HepG2 (cell line): ENCODE measurements around the gene ZBTB46. TPM values are rescaled to one million over a fixed set of nuclear protein-coding genes. Genes with fewer than 3 reads are reported as not detected.

ENCODE experiments used
- ATF4 ChIP-seq, 2 experiments: fragments of 450-650 bp in 1 of 2; sonication (generic) in 1 of 2; formaldehyde crosslinking; IDR thresholded peaks; 2 replicates each; pipeline versions ENCODE4 v1.5.0 to v1.8.0; 2020 to 2022; ENCODE audit warnings: mild to moderate bottlenecking in 1 of 2, missing genetic modification reagents in 1 of 2
- CENPBD1 ChIP-seq: sonication (generic); formaldehyde crosslinking; IDR thresholded peaks from 2 replicates; pipeline ENCODE4 v1.8.0; 2022; ENCODE audit warnings: missing genetic modification reagents, low read depth, mild to moderate bottlenecking, borderline replicate concordance
- ETV6 ChIP-seq: sonication (generic); formaldehyde crosslinking; conservative IDR thresholded peaks from 2 replicates; pipeline ENCODE4 v1.4.0; 2020; ENCODE audit warnings: missing genetic modification reagents
- MLXIP ChIP-seq: sonication (generic); formaldehyde crosslinking; IDR thresholded peaks from 2 replicates; pipeline ENCODE4 v1.9.0; 2021; ENCODE audit warnings: missing genetic modification reagents, borderline replicate concordance
- NFKBIZ ChIP-seq: IDR thresholded peaks from 2 replicates; pipeline ENCODE4 v1.6.1; 2018; ENCODE audit warnings: missing genetic modification reagents, missing compliant biosample characterization
- RELA ChIP-seq: sonication (generic); formaldehyde crosslinking; IDR thresholded peaks from 2 replicates; pipeline ENCODE4 v1.4.0; 2020; ENCODE audit warnings: missing genetic modification reagents
- REXO4 ChIP-seq: sonication (generic); formaldehyde crosslinking; IDR thresholded peaks from 2 replicates; pipeline ENCODE4 v1.8.0; 2022; ENCODE audit warnings: missing genetic modification reagents, mild to moderate bottlenecking, borderline replicate concordance
- SNAI1 ChIP-seq: sonication (generic); formaldehyde crosslinking; IDR thresholded peaks from 2 replicates; pipeline ENCODE4 v1.5.0; 2020; ENCODE audit warnings: mild to moderate bottlenecking, missing genetic modification reagents, borderline replicate concordance
- SNRNP70 ChIP-seq: fragments of 200-400 bp; formaldehyde crosslinking; IDR thresholded peaks from 2 replicates; pipeline ENCODE4 v1.6.1; 2017; ENCODE audit warnings: mild to moderate bottlenecking, low read depth, low read length, moderate library complexity
- ZBTB33 ChIP-seq: sonication (generic); formaldehyde crosslinking; IDR thresholded peaks from 2 replicates; pipeline ENCODE4 v1.4.0; 2020; ENCODE audit warnings: missing genetic modification reagents
- ZC3H4 ChIP-seq: sonication (generic); formaldehyde crosslinking; IDR thresholded peaks from 2 replicates; pipeline ENCODE4 v1.4.0; 2020; ENCODE audit warnings: missing genetic modification reagents, borderline replicate concordance
- ZGPAT ChIP-seq: IDR thresholded peaks from 2 replicates; pipeline ENCODE4 v1.6.1; 2016; ENCODE audit warnings: mild to moderate bottlenecking
- ZMYM3 ChIP-seq: sonication (generic); formaldehyde crosslinking; IDR thresholded peaks from 2 replicates; pipeline ENCODE4 v1.5.1; 2020; ENCODE audit warnings: mild to moderate bottlenecking, missing genetic modification reagents
- ZNF10 ChIP-seq: sonication (generic); formaldehyde crosslinking; IDR thresholded peaks from 2 replicates; pipeline ENCODE4 v1.4.0; 2020; ENCODE audit warnings: mild to moderate bottlenecking, low read depth, missing genetic modification reagents, borderline replicate concordance
- ZNF224 ChIP-seq: sonication (generic); formaldehyde crosslinking; IDR thresholded peaks from 2 replicates; pipeline ENCODE4 v1.5.0; 2020; ENCODE audit warnings: mild to moderate bottlenecking, missing genetic modification reagents
- ZNF331 ChIP-seq: sonication (generic); formaldehyde crosslinking; IDR thresholded peaks from 2 replicates; pipeline ENCODE4 v1.4.0; 2020; ENCODE audit warnings: missing genetic modification reagents
- ZNF441 ChIP-seq: sonication (generic); formaldehyde crosslinking; IDR thresholded peaks from 2 replicates; pipeline ENCODE4 v1.7.0; 2021; ENCODE audit warnings: missing genetic modification reagents, borderline replicate concordance
- ZNF552 ChIP-seq: sonication (generic); formaldehyde crosslinking; IDR thresholded peaks from 2 replicates; pipeline ENCODE4 v1.9.0; 2022; ENCODE audit warnings: missing genetic modification reagents, mild to moderate bottlenecking, borderline replicate concordance
- ZUFSP ChIP-seq: sonication (generic); formaldehyde crosslinking; IDR thresholded peaks from 2 replicates; pipeline ENCODE4 v1.9.0; 2021; ENCODE audit warnings: missing genetic modification reagents, mild to moderate bottlenecking, borderline replicate concordance
- polyA plus RNA-seq, 8 experiments: library from polyadenylated mRNA; depleted of rRNA in 3 of 8; stranded (reverse) in 7 of 8; unstranded in 1 of 8; fragments of >200 nt; fragmentation: Illumina TruSeq in 4 of 8; extraction: Trizol in 4 of 8; gene quantifications; 2 replicates each; pipeline versions ENCODE4 v1.2.1 to v1.2.3, GENCODE V29; 2011 to 2016; ENCODE audit warnings: low read depth in 4 of 8, missing spikeins in 1 of 8, mixed read lengths in 1 of 8; ENCODE audit not compliant: insufficient read depth in 1 of 8
- total RNA-seq, 5 experiments: library from RNA; depleted of rRNA; stranded (reverse); fragments of >200 nt; fragmentation: Illumina TruSeq; extraction: Trizol; gene quantifications; 2 replicates each; pipeline ENCODE4 v1.2.3, GENCODE V29; 2016; ENCODE audit warnings: low read depth in 1 of 5

ZBTB46 gene
- total and polyA plus RNA-seq, 2 of the 13 experiments (the other 11 are each of a cell fraction or from before 2014, with no cell fraction given) = 1.6 to 13.5 TPM

GRCh38 chr20:63734111-63734945, 96.7 kb downstream of the ZBTB46 start (continued):
- no peak for TF ChIP-seq ZUFSP (CRISPR knock-in tag)
- no peak for TF ChIP-seq NFKBIZ (CRISPR knock-in tag)
- TF ChIP-seq SNAI1 (CRISPR knock-in tag) = no peak
- no peak for TF ChIP-seq RELA (CRISPR knock-in tag)
- no peak for TF ChIP-seq ETV6
- no peak for TF ChIP-seq ZC3H4
- TF ChIP-seq REXO4 = no peak
- TF ChIP-seq ZGPAT (CRISPR knock-in tag) = no peak
- no peak for TF ChIP-seq CENPBD1 (CRISPR knock-in tag)
- no peak for TF ChIP-seq SNRNP70
- TF ChIP-seq ZNF10 (CRISPR knock-in tag) = no peak
- TF ChIP-seq ATF4 (CRISPR knock-in tag; IDR thresholded peaks at IDR 0.05) = no peak
- 0 out of 2 replicates have a peak, but pooled peaks have one; percentile 28 for TF ChIP-seq ZMYM3
- no peak for TF ChIP-seq ZNF224
- TF ChIP-seq MLXIP (CRISPR knock-in tag) = no peak
- TF ChIP-seq ZNF441 = no peak
- no peak for TF ChIP-seq ZNF331
- TF ChIP-seq ZNF552 (CRISPR knock-in tag) = 0 out of 2 replicates have a peak, but pooled peaks have one; percentile 51
- peak; percentile 82 for TF ChIP-seq ZBTB33 (CRISPR knock-in tag)
